ENCODE data around the gene KNL1.
"Not testable (repeated sequence)": the region's sequence is repeated elsewhere in the genome, so short reads cannot be mapped to it uniquely, and the experiment has no call there.

KNL1 gene

DNA sequence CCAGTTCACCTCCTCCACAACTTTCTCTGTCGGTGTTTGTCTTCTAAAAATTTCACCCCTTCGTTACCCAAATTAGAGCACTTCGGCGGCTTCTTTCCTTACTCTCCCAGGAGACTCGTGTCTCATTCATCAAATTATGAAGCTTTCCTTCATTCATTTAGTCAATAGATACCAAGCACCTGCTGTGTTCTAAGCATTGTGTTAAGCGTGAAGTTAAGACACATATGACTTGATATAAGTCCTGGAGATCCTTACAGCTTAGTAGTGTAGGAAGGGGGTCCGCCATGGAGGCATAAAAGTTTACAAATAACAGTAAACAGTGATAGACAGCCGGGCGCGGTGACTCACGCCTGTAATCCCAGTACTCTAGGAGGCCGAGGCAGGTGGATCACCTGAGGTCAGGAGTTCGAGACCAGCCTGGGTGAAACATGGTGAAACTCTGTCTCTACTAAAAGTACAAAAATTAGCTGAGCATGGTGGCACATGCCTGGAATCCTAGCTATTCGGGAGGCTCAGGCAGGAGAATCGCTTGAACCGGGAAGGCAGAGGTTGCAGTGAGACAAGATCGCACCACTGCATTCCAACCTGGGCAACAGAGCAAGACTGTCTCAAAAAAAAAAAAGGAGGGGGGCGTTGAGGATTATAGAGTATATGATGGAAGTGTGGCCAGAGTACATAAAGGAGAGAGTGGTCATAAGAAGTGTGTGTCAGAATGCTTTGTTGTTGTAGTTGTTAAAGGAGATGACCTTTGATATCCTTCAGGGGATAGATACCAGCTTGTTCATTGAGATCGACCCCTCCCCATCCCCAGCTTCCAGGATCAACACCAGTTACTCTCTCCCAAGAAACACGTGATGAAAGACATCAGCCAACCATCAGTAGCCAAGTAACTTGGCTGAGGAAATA is 28.5 kb upstream of the KNL1 start:
- Mint-ChIP-seq H3K27me3 (peaks cover 3% of the 10 kb centered on the region), H3K9me3 (no peaks in the 10 kb centered on the region), H3K27ac (peak overlapping the region; percentile 98), H3K36me3 (ENCODE audit: low read depth) (peaks cover 44% of the 10 kb centered on the region), H3K4me1 (ENCODE audit: low read depth) (peaks cover 61% of the 10 kb centered on the region), H3K4me3 (peak overlapping the region; percentile 97)
- no peak for DNase-seq

DNA sequence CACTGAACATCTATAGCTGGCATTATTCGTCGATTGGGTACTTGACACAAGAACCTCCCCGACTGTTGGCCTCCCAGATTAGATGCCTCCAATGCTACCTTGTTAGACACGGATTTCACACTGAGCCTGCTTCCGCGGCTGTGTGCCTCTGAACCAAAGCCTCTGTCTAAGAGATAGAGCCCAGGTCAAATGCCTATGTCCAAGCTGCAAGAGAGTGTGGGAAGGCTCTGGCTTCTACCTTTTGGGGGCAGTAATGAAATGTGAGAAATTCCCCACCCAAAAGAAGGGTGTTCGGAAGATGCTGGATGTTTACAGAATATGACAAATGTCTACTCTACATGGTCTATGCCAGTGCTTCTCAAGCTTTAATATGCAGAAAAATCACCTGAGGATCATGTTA is 26.9 kb upstream of the KNL1 start:
- peaks cover 3% of the 10 kb centered on the region for H3K27me3 Mint-ChIP-seq
- H3K4me3 Mint-ChIP-seq: no peak overlapping the region
- peaks cover 56% of the 10 kb centered on the region for H3K4me1 Mint-ChIP-seq (ENCODE audit: low read depth)
- DNase-seq: no peak
- H3K27ac Mint-ChIP-seq: no peak overlapping the region
- H3K36me3 Mint-ChIP-seq (ENCODE audit: low read depth): peaks cover 43% of the 10 kb centered on the region
- H3K9me3 Mint-ChIP-seq: no peaks in the 10 kb centered on the region

DNA sequence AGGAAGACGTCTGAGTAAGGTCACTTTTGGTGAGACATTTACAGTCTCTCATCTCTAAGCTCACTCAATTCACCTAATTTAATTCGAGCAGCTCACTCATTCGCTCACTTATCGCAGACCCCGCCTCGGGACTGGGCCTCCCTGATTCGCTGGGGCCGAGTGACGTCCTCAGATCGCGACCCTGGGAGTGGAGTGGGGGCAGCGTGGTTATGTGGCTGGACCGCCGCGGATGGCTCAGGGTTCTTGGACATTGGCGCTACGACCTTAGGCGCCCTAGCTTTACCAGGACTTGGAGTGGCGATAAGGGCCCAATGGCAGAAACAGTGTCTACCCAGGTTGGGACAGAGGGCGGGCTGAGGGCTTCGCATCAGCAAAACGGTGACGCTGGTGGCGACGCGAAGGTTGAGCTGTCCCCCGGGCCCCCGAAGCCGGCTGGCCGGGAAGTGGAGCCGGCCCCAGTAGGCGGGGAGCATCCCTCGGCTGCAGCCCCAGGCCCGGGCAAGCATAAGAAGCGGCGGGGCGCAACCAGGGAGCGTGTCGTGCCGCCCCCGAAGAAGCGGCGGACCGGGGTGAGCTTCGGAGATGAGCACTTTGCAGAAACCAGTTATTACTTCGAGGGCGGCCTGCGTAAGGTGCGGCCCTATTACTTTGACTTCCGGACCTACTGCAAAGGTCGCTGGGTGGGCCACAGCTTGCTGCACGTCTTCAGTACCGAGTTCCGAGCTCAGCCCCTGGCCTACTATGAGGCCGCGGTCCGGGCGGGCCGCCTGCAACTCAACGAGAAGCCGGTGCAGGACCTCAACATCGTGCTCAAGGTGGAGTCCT is 24.7 kb upstream of the KNL1 start, which contains the start of gene RPUSD2:
TSS of gene RPUSD2 (plus strand) at position 171 of the 825 bp plus-strand sequence. CDS start at position 210, 39 bp downstream.
- Mint-ChIP-seq H3K4me3 (peak within 1 kb of the TSS; percentile 99), H3K27ac (peak within 1 kb of the TSS; percentile 99), H3K27me3 (peaks cover 3% of the 10 kb centered on the region), H3K36me3 (ENCODE audit: low read depth) (peaks cover 56% of the 10 kb centered on the region), H3K9me3 (no peaks in the 10 kb centered on the region), H3K4me1 (ENCODE audit: low read depth) (peaks cover 55% of the 10 kb centered on the region)
- peak; percentile 95 for DNase-seq

DNA sequence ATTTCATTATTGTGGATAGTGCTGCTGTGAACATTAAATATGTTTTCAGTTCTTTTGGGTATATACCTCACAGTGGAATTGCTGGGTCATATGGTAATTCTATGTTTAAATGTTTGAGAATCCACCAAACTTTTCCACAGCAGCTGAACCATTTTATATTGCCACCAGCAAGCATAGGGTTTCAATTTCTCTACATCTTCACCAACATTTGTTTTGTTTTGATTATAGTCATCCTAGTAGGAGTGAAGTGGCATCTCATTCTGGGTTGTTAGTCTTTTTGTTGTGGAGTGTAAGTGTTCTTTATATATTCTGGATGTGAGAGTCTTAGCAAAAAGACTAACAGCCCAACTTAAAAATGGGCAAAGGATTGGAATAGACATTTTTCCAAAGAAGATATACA is 18.9 kb upstream of the KNL1 start:
- Mint-ChIP-seq H3K36me3 (ENCODE audit: low read depth) (peaks cover 60% of the 10 kb centered on the region), H3K27ac (peak overlapping the region; percentile 60), H3K27me3 (no peaks in the 10 kb centered on the region), H3K4me3 (no peak overlapping the region), H3K4me1 (ENCODE audit: low read depth) (peaks cover 44% of the 10 kb centered on the region), H3K9me3 (no peaks in the 10 kb centered on the region)
- DNase-seq: no peak

DNA sequence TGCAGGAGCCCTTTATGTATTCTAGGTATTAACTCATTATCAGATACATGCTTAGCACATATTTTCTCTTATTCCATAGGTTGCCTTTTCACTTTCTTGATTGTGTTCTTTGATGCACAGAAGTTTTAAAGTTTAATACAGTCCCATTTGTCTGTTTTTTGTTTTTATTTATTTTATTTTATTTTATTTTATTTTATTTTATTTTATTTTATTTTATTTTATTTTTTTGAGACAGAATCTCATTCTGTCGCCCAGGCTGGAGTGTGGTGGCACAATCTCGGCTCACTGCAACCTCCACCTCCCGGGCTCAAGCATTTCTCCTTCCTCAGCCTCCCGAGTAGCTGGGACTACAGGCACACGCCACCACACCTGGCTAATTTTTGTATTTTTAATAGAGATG is 17.1 kb upstream of the KNL1 start:
- not testable (repeated sequence) for H3K27me3 Mint-ChIP-seq, H3K9me3 Mint-ChIP-seq, H3K27ac Mint-ChIP-seq, H3K4me3 Mint-ChIP-seq, DNase-seq
- Mint-ChIP-seq H3K36me3 (ENCODE audit: low read depth) (peaks cover 43% of the 10 kb centered on the region), H3K4me1 (ENCODE audit: low read depth) (peaks cover 29% of the 10 kb centered on the region)

DNA sequence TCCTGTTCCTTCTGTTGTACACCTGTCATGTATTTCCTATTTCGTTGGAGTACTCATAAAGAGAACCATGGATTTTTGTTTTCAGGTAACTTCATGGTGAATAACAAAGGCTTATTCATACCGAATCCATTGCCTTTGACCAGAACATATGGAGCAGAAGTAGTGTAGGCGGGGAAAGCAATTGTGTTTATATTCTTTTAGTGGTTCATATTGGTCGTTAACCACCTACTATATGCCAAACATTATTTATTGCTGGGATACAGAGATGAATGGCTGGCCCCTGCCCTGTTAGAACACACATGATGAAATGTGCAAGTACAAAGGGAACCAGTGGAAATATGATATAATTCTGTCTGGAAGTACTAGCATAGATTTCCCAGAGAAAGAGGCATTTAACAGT is 15.2 kb upstream of the KNL1 start:
- Mint-ChIP-seq H3K4me3 (no peak overlapping the region), H3K27ac (no peak overlapping the region), H3K4me1 (ENCODE audit: low read depth) (peaks cover 17% of the 10 kb centered on the region), H3K36me3 (ENCODE audit: low read depth) (peaks cover 24% of the 10 kb centered on the region), H3K27me3 (no peaks in the 10 kb centered on the region), H3K9me3 (no peaks in the 10 kb centered on the region)
- DNase-seq: no peak

DNA sequence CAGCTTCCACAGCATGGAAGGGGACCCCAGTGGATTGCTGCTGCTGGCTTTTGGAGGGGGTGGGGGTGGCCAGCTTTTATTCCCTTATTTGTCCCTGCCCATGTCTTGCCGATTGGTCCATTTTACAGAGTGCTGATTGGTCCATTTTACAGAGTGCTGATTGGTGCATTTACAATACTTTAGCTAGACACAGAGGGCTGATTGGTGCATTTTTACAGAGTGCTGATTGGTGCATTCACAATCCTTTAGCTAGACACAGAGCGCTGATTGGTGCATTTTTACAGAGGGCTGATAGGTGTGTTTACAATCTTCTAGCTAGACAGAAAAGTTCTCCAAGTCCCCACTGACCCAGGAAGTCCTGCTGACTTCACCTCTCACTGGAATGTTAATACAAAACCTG is 12.3 kb upstream of the KNL1 start:
- H3K27me3 Mint-ChIP-seq; H3K27ac Mint-ChIP-seq; H3K4me1 Mint-ChIP-seq (ENCODE audit: low read depth); H3K9me3 Mint-ChIP-seq; DNase-seq; H3K36me3 Mint-ChIP-seq (ENCODE audit: low read depth); H3K4me3 Mint-ChIP-seq: not testable (repeated sequence)

DNA sequence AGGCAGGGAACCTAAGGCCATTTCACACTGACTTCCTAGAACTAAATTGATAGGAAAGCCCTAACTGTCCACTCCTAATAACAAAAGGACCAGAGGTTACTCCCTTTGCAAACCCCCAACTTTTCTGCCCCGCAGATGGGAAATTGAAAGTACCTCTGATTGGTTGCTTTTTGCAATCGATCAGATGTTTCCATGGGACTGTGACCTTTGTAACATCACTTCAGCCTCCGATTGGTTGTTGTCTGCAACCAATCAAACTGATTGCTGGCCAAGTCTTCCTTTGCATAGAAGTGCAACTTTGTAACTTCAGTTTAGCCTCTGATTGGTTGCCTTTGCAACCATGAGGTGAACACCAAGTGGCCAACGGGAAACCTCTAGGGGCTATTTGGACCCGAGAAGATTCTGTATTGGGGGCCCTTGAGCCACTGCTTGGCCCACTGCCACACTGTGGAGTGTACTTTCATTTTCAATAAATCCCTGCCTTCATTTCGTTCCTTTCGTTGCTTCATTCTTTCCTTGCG is 11.3 kb upstream of the KNL1 start:
- Mint-ChIP-seq H3K36me3 (ENCODE audit: low read depth) (no peaks in the 10 kb centered on the region), H3K4me1 (ENCODE audit: low read depth) (peaks cover 2% of the 10 kb centered on the region), H3K4me3 (no peak overlapping the region), H3K9me3 (no peaks in the 10 kb centered on the region), H3K27ac (no peak overlapping the region), H3K27me3 (peaks cover 3% of the 10 kb centered on the region)
- no peak for DNase-seq

DNA sequence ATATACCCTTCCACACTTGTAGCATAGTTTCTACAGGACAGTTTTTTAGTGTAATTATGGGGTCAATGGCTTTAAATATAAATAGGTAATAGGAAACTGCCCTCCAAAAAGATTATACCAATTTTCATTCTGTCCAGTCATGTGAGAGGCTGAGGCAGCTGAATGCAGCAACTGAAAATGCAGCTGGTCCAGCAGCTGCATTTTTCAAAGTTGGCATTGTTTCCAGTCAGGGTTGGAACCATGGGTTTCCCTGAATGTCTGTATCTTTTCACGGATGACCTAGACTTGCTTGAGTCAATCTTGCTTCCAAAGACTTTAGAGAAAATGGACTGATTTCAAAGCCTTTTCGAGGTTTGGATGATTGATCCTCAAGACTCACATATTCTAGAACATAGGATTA is 9.9 kb upstream of the KNL1 start:
- DNase-seq: no peak
- Mint-ChIP-seq H3K36me3 (ENCODE audit: low read depth) (no peaks in the 10 kb centered on the region), H3K27me3 (peaks cover 7% of the 10 kb centered on the region), H3K27ac (no peak overlapping the region), H3K9me3 (no peaks in the 10 kb centered on the region), H3K4me1 (ENCODE audit: low read depth) (no peaks in the 10 kb centered on the region), H3K4me3 (no peak overlapping the region)

DNA sequence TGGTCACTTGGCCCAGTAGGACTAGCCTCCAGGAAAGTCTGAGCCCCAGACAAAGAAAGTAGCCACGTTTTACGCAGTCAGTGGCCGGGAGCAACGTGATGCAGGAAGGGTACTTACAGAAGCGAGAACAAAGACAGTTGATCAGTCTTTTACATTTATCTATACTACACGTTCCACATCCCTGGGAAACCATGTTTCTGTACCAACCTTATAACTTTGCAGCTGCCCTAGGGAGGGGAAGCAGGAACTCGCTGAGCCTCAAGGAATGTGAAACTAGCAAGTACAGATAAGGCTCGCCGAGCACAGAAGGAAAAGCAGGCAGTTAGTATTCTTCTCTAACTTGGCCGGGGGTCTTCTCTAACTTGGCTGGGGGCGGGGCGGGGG is 3.4 kb upstream of the KNL1 start:
- no peak for DNase-seq
- Mint-ChIP-seq H3K4me1 (ENCODE audit: low read depth) (peaks cover 26% of the 10 kb centered on the region), H3K27me3 (peaks cover 12% of the 10 kb centered on the region), H3K36me3 (ENCODE audit: low read depth) (peaks cover 10% of the 10 kb centered on the region), H3K27ac (no peak overlapping the region), H3K9me3 (no peaks in the 10 kb centered on the region), H3K4me3 (peak overlapping the region; percentile 78)

DNA sequence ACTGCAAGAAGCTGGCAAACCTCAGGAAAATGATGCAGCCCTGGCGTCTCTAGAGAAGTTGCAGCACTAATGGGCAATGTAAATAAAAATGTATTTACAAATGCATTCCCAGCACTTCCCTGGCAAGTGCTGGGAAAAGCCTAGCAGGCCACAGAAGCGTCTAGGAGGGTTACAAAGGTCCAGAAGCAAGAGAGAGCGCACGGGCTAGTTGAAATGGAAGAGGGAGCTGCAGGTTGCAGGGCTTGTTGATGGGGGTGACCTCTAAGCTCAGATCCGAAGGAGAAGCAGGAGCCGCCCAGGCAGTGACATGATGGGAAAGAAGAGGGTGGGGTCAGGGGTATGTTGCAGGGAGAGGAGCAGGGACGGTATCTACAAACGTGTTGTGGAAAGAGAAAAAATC is 2.7 kb upstream of the KNL1 start:
- Mint-ChIP-seq H3K36me3 (ENCODE audit: low read depth) (peaks cover 10% of the 10 kb centered on the region), H3K4me3 (no peak overlapping the region), H3K27me3 (peaks cover 14% of the 10 kb centered on the region), H3K27ac (no peak overlapping the region), H3K4me1 (ENCODE audit: low read depth) (peaks cover 28% of the 10 kb centered on the region), H3K9me3 (no peaks in the 10 kb centered on the region)
- DNase-seq: no peak

DNA sequence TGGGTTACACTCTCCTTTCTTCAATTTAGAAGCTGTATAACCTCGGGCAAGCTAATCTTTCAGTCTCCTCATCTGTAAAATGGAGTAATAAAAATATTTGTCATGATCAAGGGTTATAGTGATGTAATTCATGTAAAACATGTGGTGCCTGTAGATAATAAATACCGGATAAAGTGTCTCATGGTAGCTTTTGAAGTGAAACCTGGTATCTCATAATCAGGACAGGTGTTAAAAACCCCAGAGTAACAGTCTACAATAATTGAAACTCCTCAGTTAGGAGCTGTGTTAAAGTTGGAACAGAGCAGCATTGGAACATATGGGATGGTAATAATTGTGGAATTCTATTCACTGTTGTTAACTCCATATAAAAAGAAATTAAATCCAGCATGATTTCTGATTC is 884 bp upstream of the KNL1 start:
- DNase-seq: no peak
- Mint-ChIP-seq H3K9me3 (no peaks in the 10 kb centered on the region), H3K4me1 (ENCODE audit: low read depth) (peaks cover 28% of the 10 kb centered on the region), H3K4me3 (peak overlapping the region; percentile 85), H3K27ac (peak overlapping the region; percentile 71), H3K36me3 (ENCODE audit: low read depth) (peaks cover 10% of the 10 kb centered on the region), H3K27me3 (peaks cover 11% of the 10 kb centered on the region)

DNA sequence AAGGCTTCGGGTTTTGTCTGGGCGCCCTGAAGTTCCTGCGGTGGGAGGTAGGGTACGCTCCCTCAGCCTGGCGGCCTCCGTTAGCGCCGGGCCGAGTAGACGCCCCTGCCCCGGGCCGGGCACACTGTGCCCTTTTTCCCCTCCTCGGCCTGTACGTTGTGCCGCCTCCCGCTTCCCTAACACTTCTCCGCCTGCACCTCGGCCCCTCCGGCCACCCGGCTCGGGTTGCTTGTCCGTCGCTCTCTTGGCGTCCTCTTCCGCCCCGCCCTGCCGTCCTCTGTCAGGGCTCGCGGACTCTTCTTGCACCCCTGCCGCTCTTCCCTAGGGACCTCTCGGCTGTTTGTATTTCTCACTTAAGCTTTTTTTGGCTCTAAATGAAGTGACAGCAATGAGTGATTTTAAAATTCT is 384 bp downstream of the KNL1 start:
- Mint-ChIP-seq H3K27me3 (peaks cover 7% of the 10 kb centered on the region), H3K4me3 (peak overlapping the region; percentile 85), H3K4me1 (ENCODE audit: low read depth) (peaks cover 27% of the 10 kb centered on the region), H3K27ac (peak overlapping the region; percentile 97), H3K36me3 (ENCODE audit: low read depth) (peaks cover 10% of the 10 kb centered on the region), H3K9me3 (no peaks in the 10 kb centered on the region)
- no peak for DNase-seq

DNA sequence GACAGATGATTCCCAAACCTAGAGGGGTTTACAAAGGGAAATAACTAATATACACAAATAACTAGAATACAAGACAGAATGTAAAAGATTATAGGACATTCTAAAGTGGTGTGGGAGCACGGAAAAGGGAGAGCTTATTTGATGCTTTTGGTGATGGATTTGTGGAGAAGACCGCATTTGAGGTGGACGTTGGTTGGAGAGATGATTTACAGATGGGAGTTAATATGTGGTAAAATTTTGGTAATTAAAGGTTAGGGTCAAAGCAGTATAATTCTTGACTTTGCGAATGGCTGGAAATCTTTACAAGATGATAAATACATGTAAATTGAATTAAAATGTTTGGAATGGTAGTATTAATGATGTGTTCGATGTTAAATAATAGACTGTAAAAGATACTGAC is 1.2 kb downstream of the KNL1 start:
- peaks cover 7% of the 10 kb centered on the region for H3K27me3 Mint-ChIP-seq
- H3K4me3 Mint-ChIP-seq: peak overlapping the region; percentile 85
- H3K36me3 Mint-ChIP-seq (ENCODE audit: low read depth): peaks cover 10% of the 10 kb centered on the region
- no peak overlapping the region for H3K27ac Mint-ChIP-seq
- no peak for DNase-seq
- no peaks in the 10 kb centered on the region for H3K9me3 Mint-ChIP-seq
- H3K4me1 Mint-ChIP-seq (ENCODE audit: low read depth): peaks cover 22% of the 10 kb centered on the region

DNA sequence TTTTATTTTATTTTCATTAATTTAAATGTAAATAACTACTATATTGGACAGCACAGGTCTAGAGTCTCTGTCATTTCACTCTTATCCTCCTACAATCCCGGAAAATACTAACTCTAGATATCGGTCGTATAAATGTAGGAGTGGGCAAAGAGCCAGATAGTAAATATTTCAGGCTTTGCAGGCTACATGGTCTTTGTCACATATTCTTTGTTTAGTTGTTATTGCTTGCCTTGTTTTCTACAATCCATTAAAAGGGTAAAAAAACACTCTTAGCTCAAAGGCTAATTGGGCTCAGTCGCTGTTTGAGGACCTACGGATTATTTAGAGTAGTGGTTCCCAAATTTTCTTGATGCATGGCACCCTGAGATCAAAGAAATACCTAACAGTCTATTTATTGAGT is 1.7 kb downstream of the KNL1 start:
- Mint-ChIP-seq H3K4me3 (no peak overlapping the region), H3K27ac (no peak overlapping the region), H3K4me1 (ENCODE audit: low read depth) (peaks cover 18% of the 10 kb centered on the region), H3K9me3 (no peaks in the 10 kb centered on the region), H3K36me3 (ENCODE audit: low read depth) (peaks cover 10% of the 10 kb centered on the region), H3K27me3 (peaks cover 7% of the 10 kb centered on the region)
- DNase-seq: no peak

Data from activated T-cell treated with anti-CD3 and anti-CD28 coated beads, Interleukin-2, amount 50 U/mL, for 24 hours (primary cell).